GM18517 (cell line): ENCODE results near the gene EIF4B.

Experiments
- ATAC-seq: cut with Tn5 transposase; IDR thresholded peaks from one replicate; pipeline ENCODE4 v1.9.1; 2021; ENCODE audit warnings: mild to moderate bottlenecking, moderate library complexity; ENCODE audit not compliant: unreplicated experiment

EIF4B gene

DNA sequence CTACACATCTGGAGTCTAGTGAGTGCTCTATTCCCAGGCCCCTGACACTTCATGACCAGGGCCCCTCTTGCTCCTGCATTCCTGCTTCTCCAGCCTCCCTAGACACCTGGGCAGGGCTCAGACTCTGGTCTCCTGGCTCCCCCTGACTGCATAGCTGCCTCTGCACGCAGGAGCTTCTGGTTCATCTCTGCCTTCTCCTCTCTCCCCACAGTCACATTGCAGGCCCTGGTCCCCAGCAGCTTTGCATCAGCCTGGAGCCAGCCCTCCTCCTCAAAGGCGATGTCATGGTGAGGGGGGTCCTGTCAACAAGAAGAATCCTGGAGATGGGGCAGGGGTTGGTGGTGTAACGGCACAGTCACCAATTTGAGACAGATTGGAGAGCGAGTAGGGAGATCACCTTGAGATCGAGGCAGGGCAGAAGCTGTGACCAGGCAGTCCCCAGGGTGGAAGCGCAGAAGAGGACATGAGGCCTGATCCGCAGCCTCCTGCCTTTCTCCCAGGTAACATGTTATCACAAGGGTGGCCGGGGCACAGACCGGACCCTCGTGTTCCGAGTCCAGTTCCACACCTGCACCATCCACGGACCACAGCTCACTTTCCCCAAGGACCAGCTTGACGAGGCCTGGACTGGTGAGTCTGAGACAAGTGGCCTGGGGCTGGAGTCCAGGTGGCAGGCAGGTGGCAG lies 51.7 kb downstream of the EIF4B start:
- ATAC-seq, result no peak

DNA sequence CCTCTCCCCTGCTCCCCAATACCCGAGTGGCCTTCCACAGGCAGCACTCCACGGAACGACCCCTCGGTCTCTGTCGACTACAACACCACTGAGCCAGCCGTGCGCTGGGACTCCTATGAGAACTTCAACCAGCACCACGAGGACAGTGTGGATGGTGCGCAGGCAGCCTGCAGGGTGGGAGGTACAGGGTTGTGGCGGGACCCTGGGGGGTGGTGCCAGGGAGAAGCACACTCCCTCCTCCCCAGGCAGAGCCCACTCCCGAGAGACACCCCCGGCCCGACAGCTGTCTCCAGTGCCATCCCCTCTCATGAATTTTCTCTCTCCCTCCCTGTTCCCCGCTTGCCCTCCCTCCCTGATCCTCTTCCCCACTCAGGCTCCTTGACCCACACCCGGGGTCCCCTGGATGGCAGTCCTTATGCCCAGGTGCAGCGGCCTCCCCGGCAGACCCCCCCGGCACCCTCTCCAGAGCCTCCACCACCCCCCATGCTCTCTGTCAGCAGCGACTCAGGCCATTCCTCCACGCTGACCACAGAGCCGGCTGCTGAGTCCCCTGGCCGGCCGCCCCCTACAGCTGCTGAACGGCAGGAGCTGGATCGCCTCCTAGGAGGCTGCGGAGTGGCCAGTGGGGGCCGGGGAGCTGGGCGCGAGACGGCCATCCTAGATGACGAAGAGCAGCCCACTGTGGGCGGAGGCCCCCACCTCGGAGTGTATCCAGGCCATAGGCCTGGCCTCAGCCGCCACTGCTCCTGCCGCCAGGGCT lies 52.6 kb downstream of the EIF4B start:
- ATAC-seq, result no peak

DNA sequence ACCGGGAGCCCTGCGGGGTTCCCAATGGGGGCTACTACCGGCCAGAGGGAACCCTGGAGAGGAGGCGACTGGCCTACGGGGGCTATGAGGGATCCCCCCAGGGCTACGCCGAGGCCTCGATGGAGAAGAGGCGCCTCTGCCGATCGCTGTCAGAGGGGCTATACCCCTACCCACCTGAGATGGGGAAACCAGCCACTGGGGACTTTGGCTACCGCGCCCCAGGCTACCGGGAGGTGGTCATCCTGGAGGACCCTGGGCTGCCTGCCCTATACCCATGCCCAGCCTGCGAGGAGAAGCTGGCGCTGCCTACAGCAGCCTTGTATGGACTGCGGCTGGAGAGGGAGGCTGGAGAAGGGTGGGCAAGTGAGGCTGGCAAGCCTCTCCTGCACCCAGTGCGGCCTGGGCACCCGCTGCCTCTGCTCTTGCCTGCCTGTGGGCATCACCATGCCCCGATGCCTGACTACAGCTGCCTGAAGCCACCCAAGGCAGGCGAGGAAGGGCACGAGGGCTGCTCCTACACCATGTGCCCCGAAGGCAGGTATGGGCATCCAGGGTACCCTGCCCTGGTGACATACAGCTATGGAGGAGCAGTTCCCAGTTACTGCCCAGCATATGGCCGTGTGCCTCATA lies 53.3 kb downstream of the EIF4B start:
- ATAC-seq, result no peak

DNA sequence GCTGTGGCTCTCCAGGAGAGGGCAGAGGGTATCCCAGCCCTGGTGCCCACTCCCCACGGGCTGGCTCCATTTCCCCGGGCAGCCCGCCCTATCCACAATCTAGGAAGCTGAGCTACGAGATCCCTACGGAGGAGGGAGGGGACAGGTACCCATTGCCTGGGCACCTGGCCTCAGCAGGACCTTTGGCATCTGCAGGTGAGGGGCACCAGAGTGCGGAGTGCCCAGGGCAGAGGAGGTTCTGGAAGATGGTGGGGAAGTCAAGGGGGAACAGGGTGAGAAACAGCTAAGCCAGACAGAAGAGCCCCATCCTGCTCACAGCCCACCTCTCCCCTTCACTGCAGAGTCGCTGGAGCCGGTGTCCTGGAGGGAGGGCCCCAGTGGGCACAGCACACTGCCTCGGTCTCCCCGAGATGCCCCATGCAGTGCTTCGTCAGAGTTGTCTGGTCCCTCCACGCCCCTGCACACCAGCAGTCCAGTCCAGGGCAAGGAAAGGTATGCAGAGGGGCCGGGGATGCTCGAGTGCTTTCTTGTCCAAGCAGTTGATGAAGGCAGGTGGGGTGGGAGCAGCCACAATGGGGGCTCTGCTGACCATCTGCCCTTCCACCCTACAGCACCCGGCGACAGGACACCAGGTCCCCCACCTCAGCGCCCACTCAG lies 53.9 kb downstream of the EIF4B start:
- ATAC-seq, result no peak

DNA sequence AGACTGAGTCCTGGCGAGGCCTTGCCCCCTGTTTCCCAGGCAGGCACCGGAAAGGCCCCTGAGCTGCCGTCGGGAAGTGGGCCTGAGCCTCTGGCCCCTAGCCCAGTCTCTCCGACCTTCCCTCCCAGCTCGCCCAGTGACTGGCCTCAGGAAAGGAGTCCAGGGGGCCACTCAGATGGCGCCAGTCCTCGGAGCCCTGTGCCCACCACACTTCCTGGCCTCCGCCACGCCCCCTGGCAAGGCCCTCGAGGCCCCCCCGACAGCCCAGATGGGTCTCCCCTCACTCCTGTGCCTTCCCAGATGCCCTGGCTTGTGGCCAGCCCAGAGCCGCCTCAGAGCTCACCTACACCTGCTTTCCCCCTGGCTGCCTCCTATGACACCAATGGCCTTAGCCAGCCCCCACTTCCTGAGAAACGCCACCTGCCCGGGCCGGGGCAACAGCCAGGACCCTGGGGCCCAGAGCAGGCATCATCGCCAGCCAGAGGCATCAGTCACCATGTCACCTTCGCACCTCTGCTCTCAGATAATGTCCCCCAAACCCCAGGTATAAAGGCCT lies 54.5 kb downstream of the EIF4B start:
- ATAC-seq, result no peak

DNA sequence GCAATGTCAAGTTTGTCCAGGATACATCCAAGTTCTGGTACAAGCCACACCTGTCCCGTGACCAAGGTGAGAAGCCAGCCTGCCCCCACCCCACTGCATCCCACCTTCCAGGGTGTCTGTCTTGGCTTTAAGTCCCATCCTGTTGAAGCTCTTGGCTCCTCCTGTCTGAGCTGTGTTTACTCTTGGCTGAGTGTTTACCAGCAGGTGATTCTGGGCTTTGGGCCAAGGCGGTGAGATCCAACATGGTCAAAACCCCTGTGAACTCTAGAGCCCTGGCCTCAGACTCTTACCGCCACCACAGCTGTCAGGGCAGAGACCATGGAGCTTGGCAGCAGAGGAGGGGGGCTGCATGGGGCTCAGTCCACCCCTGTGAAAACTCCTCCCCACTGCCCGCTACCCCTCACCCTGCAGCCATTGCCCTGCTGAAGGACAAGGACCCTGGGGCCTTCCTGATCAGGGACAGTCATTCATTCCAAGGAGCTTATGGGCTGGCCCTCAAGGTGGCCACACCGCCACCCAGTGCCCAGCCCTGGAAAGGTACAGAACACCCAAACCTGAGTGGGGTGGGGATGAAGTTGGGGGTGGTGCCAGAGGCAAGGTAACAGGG lies 55.3 kb downstream of the EIF4B start:
- ATAC-seq, result no peak

DNA sequence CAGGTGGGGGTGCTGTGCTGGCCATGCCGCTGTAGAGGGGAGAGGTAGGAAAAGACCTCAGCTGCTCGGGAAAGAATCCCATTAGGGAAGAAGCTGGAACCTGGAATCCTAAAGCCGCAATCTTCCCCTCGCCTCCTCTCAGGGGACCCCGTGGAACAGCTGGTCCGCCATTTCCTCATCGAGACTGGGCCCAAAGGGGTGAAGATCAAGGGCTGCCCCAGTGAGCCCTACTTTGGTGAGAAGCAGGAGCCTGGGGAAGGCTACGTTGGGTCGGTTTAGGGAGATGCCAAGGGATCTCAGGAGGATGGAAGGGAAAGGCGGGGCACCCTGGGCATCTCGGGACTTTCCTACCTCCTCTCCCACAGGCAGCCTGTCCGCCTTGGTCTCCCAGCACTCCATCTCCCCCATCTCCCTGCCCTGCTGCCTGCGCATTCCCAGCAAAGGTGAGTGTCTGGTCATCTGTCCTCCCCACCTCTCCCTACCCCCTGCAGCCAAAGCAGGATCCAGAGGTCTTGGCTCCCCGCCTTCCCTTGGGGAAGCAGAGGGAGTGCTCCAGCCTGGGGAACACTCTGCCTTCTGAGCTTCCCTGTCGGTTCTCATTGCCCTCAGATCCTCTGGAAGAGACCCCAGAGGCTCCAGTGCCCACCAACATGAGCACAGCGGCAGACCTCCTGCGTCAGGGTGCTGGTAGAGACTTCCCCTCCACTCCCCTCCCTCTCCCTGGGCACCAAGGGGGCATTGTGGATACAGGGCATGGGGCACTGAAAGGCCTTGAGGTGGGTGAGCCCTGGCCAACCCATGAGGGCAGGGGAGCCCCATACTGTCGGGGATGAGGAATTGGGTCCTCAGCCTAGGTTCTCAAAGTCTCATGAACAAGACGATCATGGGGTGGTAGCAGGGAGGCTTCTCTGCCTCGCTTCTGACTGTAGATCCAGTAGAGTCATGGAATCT lies 56.0 kb downstream of the EIF4B start:
- ATAC-seq, result no peak

GRCh38 chr12:53062977-53063707 lies 56.9 kb downstream of the EIF4B start:
- no peak for ATAC-seq

DNA sequence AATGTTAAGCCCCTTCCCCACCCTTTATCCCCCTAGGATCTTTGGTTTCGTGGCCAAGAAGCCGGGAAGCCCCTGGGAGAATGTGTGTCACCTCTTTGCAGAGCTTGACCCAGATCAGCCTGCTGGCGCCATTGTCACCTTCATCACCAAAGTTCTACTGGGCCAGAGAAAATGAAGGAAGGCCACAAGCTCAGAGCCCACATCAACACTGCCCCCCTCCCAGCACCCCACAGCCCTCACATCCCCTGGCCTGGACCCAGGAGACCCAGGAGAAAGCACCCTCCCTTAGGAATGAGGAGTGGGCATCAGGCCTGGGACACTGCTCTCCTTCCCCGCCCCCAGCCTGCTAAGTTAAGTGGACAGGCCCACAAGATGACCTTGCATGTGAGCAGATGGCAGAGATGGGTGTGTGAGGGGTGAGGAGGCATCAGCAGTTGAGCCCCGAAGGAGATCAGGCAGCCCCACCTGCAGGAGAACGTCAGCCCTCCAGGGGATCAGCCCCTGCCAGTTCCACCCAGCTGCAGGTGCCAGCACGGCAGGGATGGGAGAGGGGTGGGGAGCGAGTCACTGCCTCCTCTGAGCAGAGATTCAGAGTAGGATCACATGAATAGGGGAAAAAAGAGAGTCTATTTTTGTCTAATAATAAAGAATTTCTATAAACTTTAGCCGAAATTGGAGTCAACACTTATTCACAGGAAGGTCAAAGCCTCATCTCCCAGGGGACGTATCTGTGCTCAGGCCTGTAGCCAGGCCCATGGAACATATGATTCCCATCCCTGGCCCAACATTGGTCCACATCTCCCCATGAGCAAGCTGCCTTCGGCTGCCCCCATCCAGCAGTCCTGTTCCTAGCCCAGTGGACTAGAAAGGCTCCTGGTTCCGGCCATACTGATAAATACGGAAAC lies 57.7 kb downstream of the EIF4B start:
- ATAC-seq, result no peak

- no peak for ATAC-seq
Measured at GRCh38 chr12:53064613-53065436, 58.6 kb downstream of the EIF4B start.

GRCh38 chr12:53065470-53065869 lies 59.2 kb downstream of the EIF4B start:
- ATAC-seq, result no peak

GRCh38 chr12:53065975-53066931 lies 60.0 kb downstream of the EIF4B start:
- no peak for ATAC-seq

GRCh38 chr12:53067074-53067992 lies 61.1 kb downstream of the EIF4B start:
- ATAC-seq, result no peak

- ATAC-seq, result no peak
Measured at GRCh38 chr12:53067993-53068770, 61.9 kb downstream of the EIF4B start.
